PFSK-1 (cell line): ENCODE results near the gene CYBA.
A peak's percentile ranks its signal among the peaks of the same experiment; 100 is the strongest.

Source experiments
- FOXP2 ChIP-seq: optimal IDR thresholded peaks from 2 replicates; pipeline ENCODE3; 2011; ENCODE audit warnings: borderline replicate concordance, control low read depth, inconsistent platforms; ENCODE audit not compliant: insufficient read depth; ENCODE audit errors: extremely low read length, extremely low read depth
- POLR2AphosphoS5 ChIP-seq: IDR thresholded peaks from 2 replicates; pipeline ENCODE4 v1.6.1; 2012; ENCODE audit warnings: low read depth, mild to moderate bottlenecking, control low read depth, low read length, moderate library complexity
- REST ChIP-seq, 2 experiments: IDR thresholded peaks; 2 replicates each; pipeline versions ENCODE4 v1.6.1 to v1.8.0; 2011 to 2012; ENCODE audit warnings: low read depth in 2 of 2, low read length in 2 of 2, control low read depth in 1 of 2, inconsistent platforms in 1 of 2, mild to moderate bottlenecking in 1 of 2, moderate library complexity in 1 of 2; ENCODE audit not compliant: insufficient read depth in 1 of 2
- SIN3A ChIP-seq: IDR thresholded peaks from 2 replicates; pipeline ENCODE4 v1.6.1; 2012; ENCODE audit warnings: mild to moderate bottlenecking, low read length, moderate library complexity, borderline replicate concordance; ENCODE audit not compliant: insufficient read depth
- TAF1 ChIP-seq: IDR thresholded peaks from 2 replicates; pipeline ENCODE4 v1.6.1; 2012; ENCODE audit warnings: low read length, control low read depth, borderline replicate concordance; ENCODE audit not compliant: insufficient read depth

Gene CYBA

DNA sequence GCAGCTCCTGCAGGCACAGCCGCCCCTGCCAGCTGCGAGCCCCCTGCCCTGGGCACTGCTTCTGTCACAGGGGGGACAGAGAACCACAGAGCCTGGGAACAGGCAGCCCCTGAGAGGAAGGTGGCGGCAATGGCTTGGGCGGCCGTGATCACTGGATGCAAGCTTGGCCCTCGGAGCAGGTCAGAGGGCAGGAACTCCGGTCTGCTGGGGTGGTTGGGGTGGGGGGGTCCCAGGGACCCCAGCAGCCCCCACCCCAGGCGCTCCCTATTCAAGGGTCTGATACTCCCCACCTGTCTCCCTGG lies 1.9 kb upstream of the CYBA start:
- TF ChIP-seq POLR2AphosphoS5 (no peak), FOXP2 (no peak), SIN3A (no peak), REST (IDR thresholded peaks at IDR 0.05; ENCODE audit: insufficient read depth in 1 of 2, low read depth in 2 of 2, low read length in 2 of 2) (no peak), TAF1 (no peak)

DNA sequence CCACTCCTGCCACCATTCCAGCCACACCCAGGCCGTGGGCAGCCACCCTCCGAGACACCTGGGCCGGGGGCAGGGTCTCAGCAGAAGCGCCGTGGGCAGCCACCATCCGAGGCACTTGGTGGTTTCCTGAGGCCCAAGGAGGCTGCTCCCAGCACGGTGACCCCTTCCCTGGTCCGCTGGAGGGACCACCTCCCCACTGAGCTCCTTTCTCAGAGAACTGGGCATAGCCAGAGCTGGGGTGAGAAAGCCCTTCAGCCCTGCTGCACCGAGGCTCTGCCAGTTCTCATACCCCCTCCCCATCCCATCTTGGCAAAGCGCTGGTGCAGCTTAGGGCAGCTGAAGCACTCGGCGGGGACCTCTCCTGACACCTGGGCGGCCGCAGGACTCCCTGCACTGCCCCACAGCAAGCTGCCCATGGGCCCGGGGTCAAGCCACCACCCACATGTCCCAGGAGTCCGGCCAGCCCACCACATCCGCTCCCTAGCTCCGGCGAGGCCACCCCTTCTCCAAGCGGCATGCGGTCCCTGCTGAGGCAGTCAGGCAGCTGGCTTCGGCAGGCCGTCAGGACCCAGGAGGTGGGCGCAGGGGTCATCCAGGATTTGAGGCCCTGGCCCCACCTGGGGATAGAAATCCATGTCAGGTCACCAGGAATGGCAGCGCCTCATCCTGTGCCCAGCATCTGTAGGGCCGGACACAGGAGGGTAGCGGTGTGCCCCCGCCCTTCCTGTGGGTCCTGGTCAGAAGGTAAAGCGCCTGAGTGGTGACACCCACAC lies 1.3 kb upstream of the CYBA start:
- no peak for TF ChIP-seq REST (IDR thresholded peaks at IDR 0.05; ENCODE audit: insufficient read depth in 1 of 2, low read depth in 2 of 2, low read length in 2 of 2)
- no peak for TF ChIP-seq TAF1
- TF ChIP-seq FOXP2 = no peak
- no peak for TF ChIP-seq SIN3A
- TF ChIP-seq POLR2AphosphoS5 = no peak

DNA sequence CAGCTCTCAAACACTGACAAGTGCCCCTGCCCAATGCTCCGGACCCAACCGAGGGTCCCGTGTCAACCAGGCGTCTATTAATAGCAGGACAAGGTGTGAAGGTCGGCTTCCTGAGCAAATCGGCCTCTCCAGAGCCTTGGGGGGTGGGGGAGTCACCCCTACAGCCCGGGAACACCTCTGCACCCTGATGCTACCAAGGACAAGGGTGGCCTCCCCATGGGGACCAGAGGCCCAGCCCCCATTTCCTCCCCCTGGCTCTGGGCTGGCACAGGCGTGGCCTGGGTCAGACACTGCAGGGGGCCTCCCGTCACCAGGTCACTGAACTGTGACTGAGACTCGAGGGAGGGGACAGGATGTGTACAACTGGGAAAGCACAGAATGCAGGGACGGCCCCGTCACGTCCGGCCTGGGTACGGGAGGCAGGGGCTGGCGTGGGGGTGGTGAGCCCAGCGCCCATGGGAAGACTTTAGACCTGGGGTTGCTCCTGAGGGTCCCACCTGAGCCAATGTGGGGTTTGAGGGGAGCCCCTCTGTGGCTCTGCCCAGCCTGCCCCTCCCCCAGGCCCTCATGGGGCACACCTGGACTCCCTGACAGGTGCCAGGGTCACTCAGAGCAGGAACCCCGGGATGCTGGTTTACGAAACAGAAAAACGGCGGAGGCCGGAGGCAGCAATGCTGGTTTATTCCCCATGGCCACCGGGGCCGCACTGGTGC lies 579 bp upstream of the CYBA start:
- TF ChIP-seq SIN3A (no peak), REST (IDR thresholded peaks at IDR 0.05; ENCODE audit: insufficient read depth in 1 of 2, low read depth in 2 of 2, low read length in 2 of 2) (no peak), FOXP2 (peak; percentile 96)

GRCh38 chr16:88649924-88650748 lies 717 bp downstream of the CYBA start:
- TF ChIP-seq FOXP2 (no peak), SIN3A (0 out of 2 replicates have a peak, but pooled peaks have one; percentile 23)

GRCh38 chr16:88649195-88649923 lies 1.5 kb downstream of the CYBA start:
- TF ChIP-seq REST (IDR thresholded peaks at IDR 0.05; ENCODE audit: insufficient read depth in 1 of 2, low read depth in 2 of 2, low read length in 2 of 2) = no peak
- no peak for TF ChIP-seq POLR2AphosphoS5
- TF ChIP-seq SIN3A = no peak
- TF ChIP-seq FOXP2 = no peak
- no peak for TF ChIP-seq TAF1
